ENCODE results near the gene TXNDC11. TPM values are rescaled to one million over a fixed set of nuclear protein-coding genes. Genes with fewer than 3 reads are reported as not detected.
A peak's percentile ranks its signal among the peaks of the same experiment; 100 is the strongest.

TXNDC11 gene
- total RNA-seq, 1 experiment from 2014 or later, result 17.6 TPM

DNA sequence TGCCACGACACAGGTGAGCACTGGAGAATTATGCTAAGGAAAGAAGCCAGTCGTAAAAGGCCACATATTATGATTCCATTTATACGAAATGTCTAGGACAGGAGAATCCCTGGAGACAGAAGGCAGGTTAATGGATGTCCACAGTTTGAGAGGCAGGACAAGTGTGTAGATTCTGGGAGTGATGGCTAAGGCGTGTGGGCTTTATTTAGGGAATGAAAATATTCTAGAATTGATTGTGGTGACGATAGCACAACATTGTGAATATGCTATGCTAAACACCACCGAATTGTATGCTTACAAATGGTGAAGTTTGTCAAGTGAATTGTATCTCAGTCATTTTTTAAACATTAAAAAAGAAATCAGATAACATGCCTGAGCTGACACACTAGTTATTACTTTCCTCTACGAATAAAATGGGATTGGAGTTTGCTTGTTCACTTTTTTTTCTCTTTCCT lies 5.3 kb upstream of the TXNDC11 start:
- Histone ChIP-seq H3K4me3 (ENCODE audit: low read depth, low read length, poor library complexity, severe bottlenecking) (no peak overlapping the region), H3K27me3 (replicated peaks; ENCODE audit: insufficient read depth, low read depth, low read length, poor library complexity) (no peaks in the 10 kb centered on the region), H3K36me3 (ENCODE audit: insufficient read depth, low read length, poor library complexity, severe bottlenecking) (peaks cover 37% of the 10 kb centered on the region), H3K4me1 (ENCODE audit: insufficient read depth, low read length, poor library complexity, severe bottlenecking) (no peaks in the 10 kb centered on the region), H3K9me3 (ENCODE audit: low read depth, low read length, poor library complexity, severe bottlenecking) (no peaks in the 10 kb centered on the region), H3K27ac (ENCODE audit: low read depth, low read length, poor library complexity, severe bottlenecking) (no peak overlapping the region)
- TF ChIP-seq, protein P1, sequence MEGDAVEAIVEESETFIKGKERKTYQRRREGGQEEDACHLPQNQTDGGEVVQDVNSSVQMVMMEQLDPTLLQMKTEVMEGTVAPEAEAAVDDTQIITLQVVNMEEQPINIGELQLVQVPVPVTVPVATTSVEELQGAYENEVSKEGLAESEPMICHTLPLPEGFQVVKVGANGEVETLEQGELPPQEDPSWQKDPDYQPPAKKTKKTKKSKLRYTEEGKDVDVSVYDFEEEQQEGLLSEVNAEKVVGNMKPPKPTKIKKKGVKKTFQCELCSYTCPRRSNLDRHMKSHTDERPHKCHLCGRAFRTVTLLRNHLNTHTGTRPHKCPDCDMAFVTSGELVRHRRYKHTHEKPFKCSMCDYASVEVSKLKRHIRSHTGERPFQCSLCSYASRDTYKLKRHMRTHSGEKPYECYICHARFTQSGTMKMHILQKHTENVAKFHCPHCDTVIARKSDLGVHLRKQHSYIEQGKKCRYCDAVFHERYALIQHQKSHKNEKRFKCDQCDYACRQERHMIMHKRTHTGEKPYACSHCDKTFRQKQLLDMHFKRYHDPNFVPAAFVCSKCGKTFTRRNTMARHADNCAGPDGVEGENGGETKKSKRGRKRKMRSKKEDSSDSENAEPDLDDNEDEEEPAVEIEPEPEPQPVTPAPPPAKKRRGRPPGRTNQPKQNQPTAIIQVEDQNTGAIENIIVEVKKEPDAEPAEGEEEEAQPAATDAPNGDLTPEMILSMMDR (conservative IDR thresholded peaks at IDR 0.05; ENCODE audit: low read depth, low read length), result no peak
- no peak for TF ChIP-seq EZH2 (IDR thresholded peaks at IDR 0.05; ENCODE audit: borderline replicate concordance, low read depth, low read length, poor library complexity, severe bottlenecking)
- DNase-seq (ENCODE audit: low spot score), result no peak
- no TSS peak for BruUV-seq (replicated peaks)
- intact Hi-C loops (cut with micrococcal nuclease; ENCODE audit: unreplicated experiment), result no loop called here
- ChIA-PET POLR2A (ENCODE audit: low non-redundant PET) (no interaction called here), CTCF (no interaction called here)

DNA sequence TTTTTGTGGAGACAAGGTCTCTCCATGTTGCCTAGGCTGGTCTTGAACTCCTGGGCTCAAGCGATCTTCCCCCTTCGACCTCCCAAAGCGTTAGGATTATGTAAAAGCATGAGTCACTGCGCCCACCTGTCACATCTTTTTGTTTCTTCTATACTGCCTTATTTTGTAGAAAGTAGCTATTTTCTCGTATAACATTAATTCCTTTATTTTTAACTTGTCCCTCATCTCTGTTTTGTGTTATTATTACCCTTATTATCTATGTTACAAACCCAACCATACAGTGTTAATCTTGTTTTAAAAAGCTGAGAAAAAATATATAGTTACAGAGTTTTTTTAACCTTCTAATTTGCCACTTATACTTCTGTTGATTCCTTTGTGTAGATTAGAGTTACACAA lies 1.4 kb upstream of the TXNDC11 start:
- POLR2A ChIA-PET (ENCODE audit: low non-redundant PET), result no interaction called here
- no peaks in the 10 kb centered on the region for H3K9me3 ChIP-seq (ENCODE audit: low read depth, low read length, poor library complexity, severe bottlenecking)
- peaks cover 2% of the 10 kb centered on the region for H3K36me3 ChIP-seq (ENCODE audit: insufficient read depth, low read length, poor library complexity, severe bottlenecking)
- no peak for DNase-seq (ENCODE audit: low spot score)
- TF ChIP-seq, protein P1 (conservative IDR thresholded peaks at IDR 0.05; ENCODE audit: low read depth, low read length), result no peak
- no peak for TF ChIP-seq EZH2 (IDR thresholded peaks at IDR 0.05; ENCODE audit: borderline replicate concordance, low read depth, low read length, poor library complexity, severe bottlenecking)
- intact Hi-C loops (cut with micrococcal nuclease; ENCODE audit: unreplicated experiment), result no loop called here
- H3K4me3 ChIP-seq (ENCODE audit: low read depth, low read length, poor library complexity, severe bottlenecking), result no peak overlapping the region
- no peak overlapping the region for H3K27ac ChIP-seq (ENCODE audit: low read depth, low read length, poor library complexity, severe bottlenecking)
- H3K4me1 ChIP-seq (ENCODE audit: insufficient read depth, low read length, poor library complexity, severe bottlenecking), result peaks cover 12% of the 10 kb centered on the region
- CTCF ChIA-PET, result no interaction called here
- BruUV-seq (replicated peaks), result no TSS peak
- no peaks in the 10 kb centered on the region for H3K27me3 ChIP-seq (replicated peaks; ENCODE audit: insufficient read depth, low read depth, low read length, poor library complexity)

DNA sequence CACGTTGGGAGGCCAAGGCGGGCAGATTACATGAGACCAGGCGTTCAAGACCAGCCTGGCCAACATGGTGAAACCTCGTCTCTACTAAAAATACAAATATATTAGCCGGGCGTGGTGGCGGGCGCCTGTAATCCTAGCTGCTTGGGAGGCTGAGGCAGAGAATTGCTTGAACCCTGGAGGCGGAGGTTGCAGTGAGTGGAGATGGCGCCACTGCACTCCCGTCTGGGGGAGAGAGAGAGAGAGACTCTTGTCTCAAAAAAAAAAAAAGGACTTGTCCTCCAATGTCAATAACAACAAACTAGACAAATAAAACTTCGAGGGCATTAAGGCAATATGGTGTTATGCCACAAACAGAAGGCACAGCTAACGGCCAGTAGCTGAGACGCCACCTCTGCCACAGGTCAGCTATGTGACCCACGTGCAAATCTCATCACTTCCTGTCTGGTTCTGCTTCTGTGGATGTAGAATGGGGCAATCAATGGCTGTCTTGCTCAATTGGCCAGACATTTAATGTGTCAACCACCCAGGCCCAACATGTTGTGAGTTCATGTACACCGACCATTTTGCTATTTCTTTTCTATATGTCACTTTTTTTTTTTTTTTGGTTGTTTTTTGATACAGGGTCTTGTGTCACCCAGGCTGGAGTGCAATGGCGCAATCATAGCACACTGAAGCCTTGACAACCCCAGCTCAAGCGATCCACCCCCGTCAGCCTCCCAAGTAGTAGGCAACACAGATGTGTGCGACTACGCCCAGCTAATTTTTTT lies 834 bp upstream of the TXNDC11 start:
- Histone ChIP-seq H3K9me3 (ENCODE audit: low read depth, low read length, poor library complexity, severe bottlenecking) (no peaks in the 10 kb centered on the region), H3K4me3 (ENCODE audit: low read depth, low read length, poor library complexity, severe bottlenecking) (peak overlapping the region; percentile 79), H3K27me3 (replicated peaks; ENCODE audit: insufficient read depth, low read depth, low read length, poor library complexity) (no peaks in the 10 kb centered on the region), H3K4me1 (ENCODE audit: insufficient read depth, low read length, poor library complexity, severe bottlenecking) (peaks cover 12% of the 10 kb centered on the region), H3K36me3 (ENCODE audit: insufficient read depth, low read length, poor library complexity, severe bottlenecking) (no peaks in the 10 kb centered on the region), H3K27ac (ENCODE audit: low read depth, low read length, poor library complexity, severe bottlenecking) (peak overlapping the region; percentile 87)
- DNase-seq (ENCODE audit: low spot score), result peak; percentile 9
- ChIA-PET POLR2A (ENCODE audit: low non-redundant PET) (no interaction called here), CTCF (interaction anchor here (0.7 kb wide), 1 partner anchor 54 kb away, joined by 3 read pairs; the partner anchor contains the start of gene ZC3H7A)
- intact Hi-C loops (cut with micrococcal nuclease; ENCODE audit: unreplicated experiment), result no loop called here
- TF ChIP-seq, protein P1 (conservative IDR thresholded peaks at IDR 0.05; ENCODE audit: low read depth, low read length), result no peak
- no peak for TF ChIP-seq EZH2 (IDR thresholded peaks at IDR 0.05; ENCODE audit: borderline replicate concordance, low read depth, low read length, poor library complexity, severe bottlenecking)
- BruUV-seq (replicated peaks), result TSS peak; percentile 87
